Activated T-cell treated with anti-CD3 and anti-CD28 coated beads, Interleukin-2, amount 50 U/mL, for 4 hours (primary cell): ENCODE results near the gene MTG1. TPM values are rescaled to one million over a fixed set of nuclear protein-coding genes. Genes with fewer than 3 reads are reported as not detected.
A peak's percentile ranks its signal among the peaks of the same experiment; 100 is the strongest.
"Not testable (repeated sequence)": the region's sequence is repeated elsewhere in the genome, so short reads cannot be mapped to it uniquely, and the experiment has no call there.

Experiments
- ATAC-seq, 2 donors: fragments of 200-7000 bp; cut with Tn5 transposase; one replicate each; pipeline ENCODE4 v1.10.0; 2021
- DNase-seq: peaks from one replicate; pipeline ENCODE4 v3.0.0-alpha.2; 2020
- H3K27me3 Mint-ChIP-seq: one replicate; pipeline ENCODE4 v1.8.0; 2021; ENCODE audit warnings: low read depth, mixed read lengths
- H3K36me3 Mint-ChIP-seq: one replicate; pipeline ENCODE4 v1.8.0; 2022; ENCODE audit warnings: mixed read lengths; ENCODE audit not compliant: insufficient read depth
- H3K4me1 Mint-ChIP-seq: one replicate; pipeline ENCODE4 v1.8.0; 2021; ENCODE audit warnings: low read depth, mixed read lengths
- H3K4me3 Mint-ChIP-seq: one replicate; pipeline ENCODE4 v1.8.0; 2021; ENCODE audit warnings: mild to moderate bottlenecking, moderate library complexity, mixed read lengths
- H3K9me3 Mint-ChIP-seq: one replicate; pipeline ENCODE4 v1.8.0; 2021; ENCODE audit warnings: mixed read lengths
- total RNA-seq, 3 donors: library from RNA; stranded (reverse); gene quantifications; one replicate each; pipeline ENCODE4 v1.2.1, GENCODE V29; 2021

The MTG1 gene
- total RNA-seq, 3 donors from 2014 or later = 60.3 to 68.1 (median 67.1) TPM

DNA sequence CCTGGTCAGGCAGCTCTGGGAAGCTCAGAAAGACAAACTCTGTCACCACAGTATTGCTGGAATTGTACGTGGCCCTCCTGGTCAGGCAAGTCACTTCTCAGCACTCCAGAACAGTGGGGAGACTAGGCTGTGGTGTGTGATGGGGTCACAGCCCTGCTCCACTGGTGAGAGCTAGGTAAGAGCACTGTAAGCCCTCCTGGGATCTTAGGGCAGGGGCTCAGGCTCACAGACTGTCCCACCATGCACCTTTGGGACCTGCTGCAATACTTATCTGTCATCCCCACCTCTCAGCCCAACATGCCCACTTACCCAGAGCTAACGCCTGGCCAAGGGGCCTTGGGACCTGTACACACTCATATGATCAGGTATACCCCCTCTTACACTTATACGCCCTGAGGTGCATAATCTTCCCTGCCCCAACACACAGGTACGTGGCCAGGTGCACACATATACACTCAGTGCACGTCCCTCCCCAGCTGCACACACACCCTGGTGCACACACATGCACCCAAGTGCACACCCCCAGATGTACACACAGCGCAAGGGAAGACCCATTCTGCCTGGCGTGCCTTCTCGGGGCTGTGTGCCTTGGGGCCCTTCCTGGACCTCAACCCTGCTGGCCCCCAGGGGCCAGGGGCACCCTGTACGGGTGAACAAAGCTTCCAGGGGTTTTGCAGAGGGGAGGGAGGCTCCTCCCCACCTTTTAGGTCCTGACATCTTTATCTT is 38.1 kb downstream of the MTG1 start:
- not testable (repeated sequence) for DNase-seq, ATAC-seq, H3K27me3 Mint-ChIP-seq, H3K4me3 Mint-ChIP-seq, H3K4me1 Mint-ChIP-seq, H3K36me3 Mint-ChIP-seq
- peaks cover 12% of the 10 kb centered on the region for H3K9me3 Mint-ChIP-seq

DNA sequence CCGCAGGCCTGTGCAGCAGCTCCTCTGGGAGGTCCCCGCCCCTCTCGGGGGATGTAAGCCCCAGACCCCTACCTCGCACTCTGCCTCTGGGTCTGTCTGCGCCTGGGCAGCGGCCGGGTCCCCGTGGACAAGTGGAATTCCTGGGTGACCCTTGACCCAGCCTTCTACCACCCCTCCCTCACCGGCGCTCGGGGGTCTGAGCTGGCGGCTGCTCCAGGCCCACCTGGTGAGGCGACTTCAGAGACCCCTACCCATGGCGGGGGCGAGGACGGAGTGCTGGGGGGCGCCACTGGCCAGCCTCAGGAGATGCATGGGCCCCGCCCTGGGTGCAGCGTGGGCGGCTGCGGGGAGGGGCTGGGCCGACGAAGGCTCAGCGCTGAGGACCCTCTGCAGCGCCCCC is 38.8 kb downstream of the MTG1 start:
- ATAC-seq = peak in 1 of 2 donors; percentile 30
- DNase-seq, H3K36me3 Mint-ChIP-seq: not testable (repeated sequence)

DNA sequence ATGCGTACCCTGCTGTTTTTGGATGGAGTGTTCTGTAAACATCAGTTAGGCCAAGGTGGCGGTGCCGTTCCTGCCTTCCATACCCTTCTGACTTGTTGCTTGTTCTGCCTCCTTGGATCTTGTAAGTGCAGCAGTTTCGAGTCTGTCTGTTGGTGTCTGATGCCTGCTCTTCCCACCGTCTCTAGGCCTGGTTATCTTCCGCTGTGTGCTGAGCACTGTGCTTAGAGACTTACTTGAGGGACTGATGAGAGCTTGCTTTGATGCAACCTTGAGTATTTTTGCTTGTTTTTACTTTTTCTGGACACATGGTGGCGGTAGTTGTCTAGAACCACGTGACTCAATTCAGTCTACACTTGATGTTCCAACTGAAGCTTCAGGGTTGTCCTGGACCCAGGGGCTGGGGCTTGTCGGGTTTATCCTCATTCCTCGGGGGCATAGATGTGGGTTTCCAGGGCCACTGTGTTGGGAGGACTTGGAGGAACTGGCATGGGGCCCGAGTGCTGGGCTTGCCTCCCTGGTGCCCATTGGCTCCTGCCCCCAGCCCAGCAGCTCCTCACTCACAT is 44.8 kb downstream of the MTG1 start:
- Mint-ChIP-seq H3K27me3 (peaks cover 12% of the 10 kb centered on the region), H3K9me3 (peaks cover 3% of the 10 kb centered on the region), H3K4me1 (peaks cover 31% of the 10 kb centered on the region), H3K36me3 (peaks cover 1% of the 10 kb centered on the region), H3K4me3 (no peak overlapping the region)
- DNase-seq (no peak), ATAC-seq (peak; percentile 39 to 43)

More for the DNA sequence above, 38.8 kb downstream of the MTG1 start:
- not testable (repeated sequence) for H3K4me3 Mint-ChIP-seq, H3K4me1 Mint-ChIP-seq
- Mint-ChIP-seq H3K27me3 (peaks cover 13% of the 10 kb centered on the region), H3K9me3 (peaks cover 12% of the 10 kb centered on the region)

DNA sequence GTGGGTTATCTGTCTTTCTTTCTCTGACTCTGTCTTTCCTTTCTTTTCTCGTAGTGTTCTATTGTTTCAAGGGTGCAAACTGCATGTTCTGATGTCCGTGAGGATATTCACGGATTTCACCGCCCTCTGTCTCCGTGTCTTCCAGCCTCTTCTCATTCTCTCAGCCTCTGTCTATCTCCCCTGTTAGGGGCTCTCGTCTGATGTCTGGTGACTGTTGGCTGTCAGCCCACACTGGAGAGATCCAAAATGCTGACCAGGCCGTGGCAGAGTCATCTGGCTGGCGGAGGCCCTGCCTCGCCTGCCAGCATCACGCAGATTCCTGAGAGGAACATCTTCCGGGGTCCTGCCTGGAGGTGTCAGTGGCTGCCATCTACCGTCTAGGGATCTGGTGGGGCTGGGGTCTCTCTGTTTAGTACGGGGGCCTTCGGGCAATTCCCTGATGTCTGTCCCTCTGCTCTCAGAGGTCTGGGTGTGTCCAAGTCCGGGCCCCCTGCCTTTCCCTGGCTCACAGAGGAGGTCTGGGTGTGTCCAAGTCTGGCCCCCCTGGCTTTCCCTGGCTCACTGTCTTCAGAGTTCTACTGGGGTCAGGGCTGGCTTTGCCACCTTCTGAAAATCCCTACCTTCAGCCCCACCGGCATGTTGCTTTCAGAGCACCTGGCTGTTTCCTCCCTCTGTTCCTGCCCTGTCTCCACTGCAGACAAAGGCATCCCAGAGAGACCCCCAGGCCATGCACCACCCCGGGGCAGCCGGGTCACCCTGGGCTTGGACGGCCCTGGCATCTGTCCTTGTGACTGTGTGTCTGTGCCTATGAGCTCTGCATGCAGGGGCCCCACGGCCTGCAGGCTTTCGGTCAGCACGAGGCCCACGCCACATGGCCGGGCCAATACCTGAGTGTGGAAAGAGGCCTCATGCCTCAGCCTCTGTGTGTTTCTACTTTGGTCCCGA is 45.8 kb downstream of the MTG1 start:
- H3K4me1 Mint-ChIP-seq = peaks cover 31% of the 10 kb centered on the region
- H3K4me3 Mint-ChIP-seq = no peak overlapping the region
- H3K27me3 Mint-ChIP-seq = peaks cover 8% of the 10 kb centered on the region
- ATAC-seq (no peak), DNase-seq (no peak)
- H3K9me3 Mint-ChIP-seq = peaks cover 3% of the 10 kb centered on the region
- H3K36me3 Mint-ChIP-seq = peaks cover 1% of the 10 kb centered on the region

DNA sequence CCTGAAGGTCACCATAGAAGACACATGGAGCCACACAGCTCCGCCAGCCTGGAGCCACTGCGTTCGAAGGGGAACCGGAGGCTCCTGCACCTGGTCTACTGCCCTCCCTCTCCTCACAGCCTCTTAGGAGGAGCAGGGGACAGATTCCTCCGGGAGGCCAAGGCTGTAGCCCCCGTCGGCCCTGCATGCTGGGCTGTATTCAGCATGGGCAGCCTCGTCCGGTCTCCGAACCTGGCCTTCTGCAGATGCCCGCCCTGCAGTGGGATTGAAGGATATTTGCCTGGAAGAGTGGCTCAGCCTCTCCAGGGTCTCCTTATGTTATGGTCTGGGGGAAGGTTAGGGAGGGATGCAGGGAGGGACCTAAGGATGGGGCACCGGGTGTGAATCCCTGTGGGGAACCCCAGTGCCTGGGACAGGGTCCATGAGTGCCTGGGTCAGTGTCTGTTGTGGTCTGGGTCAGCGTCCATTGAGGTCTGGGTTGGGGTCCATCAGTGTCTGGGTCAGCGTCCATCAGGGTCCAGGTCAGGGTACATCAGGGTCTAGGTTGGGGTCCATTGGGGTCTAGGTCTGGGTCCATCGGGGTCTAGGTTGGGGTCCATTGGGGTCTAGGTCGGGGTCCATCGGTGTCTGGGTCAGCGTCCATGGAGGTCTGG is 46.8 kb downstream of the MTG1 start:
- Mint-ChIP-seq H3K9me3 (peaks cover 3% of the 10 kb centered on the region), H3K4me3 (no peak overlapping the region), H3K27me3 (peaks cover 8% of the 10 kb centered on the region), H3K36me3 (peaks cover 1% of the 10 kb centered on the region), H3K4me1 (peaks cover 31% of the 10 kb centered on the region)
- peak; percentile 4 for DNase-seq
- ATAC-seq = no peak

DNA sequence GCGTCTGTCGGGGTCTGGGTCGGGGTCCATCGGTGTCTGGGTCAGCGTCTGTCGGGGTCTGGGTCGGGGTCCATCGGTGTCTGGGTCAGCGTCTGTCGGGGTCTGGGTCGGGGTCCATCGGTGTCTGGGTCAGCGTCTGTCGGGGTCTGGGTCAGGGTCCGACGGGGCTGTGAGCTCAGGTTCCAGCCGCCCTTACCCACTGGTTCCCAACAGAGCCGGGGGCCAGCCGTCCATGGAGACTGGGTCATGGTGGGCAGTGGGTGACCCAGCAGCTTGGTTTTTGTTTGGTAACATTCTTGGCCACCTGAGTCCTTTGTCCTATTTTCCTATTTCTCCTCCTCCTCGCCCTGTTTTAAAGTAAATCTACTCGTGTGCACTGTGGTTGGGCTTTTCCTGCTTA is 47.4 kb downstream of the MTG1 start:
- DNase-seq, H3K36me3 Mint-ChIP-seq, ATAC-seq, H3K9me3 Mint-ChIP-seq, H3K4me3 Mint-ChIP-seq, H3K27me3 Mint-ChIP-seq: not testable (repeated sequence)
- peaks cover 31% of the 10 kb centered on the region for H3K4me1 Mint-ChIP-seq

DNA sequence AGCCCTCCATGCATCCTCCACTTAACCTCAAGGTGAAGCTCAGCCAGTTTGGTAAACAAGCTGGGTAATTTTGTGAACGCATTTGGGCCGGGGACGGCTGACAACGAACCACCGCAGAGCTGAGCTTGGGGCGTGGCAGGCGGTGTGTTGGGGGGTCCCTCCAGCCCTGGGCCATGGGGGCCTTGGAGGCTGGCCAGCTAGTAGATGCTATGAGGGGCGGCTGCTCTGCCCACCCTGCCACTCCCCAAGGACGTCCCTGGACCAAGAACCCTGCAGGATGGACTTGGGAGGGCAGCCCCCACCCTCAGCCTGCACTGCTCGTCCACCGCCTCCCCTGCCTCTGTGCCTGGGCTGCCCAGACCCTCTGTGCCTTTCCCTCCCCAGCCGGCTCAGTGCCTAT is 47.8 kb downstream of the MTG1 start:
- Mint-ChIP-seq H3K4me3 (no peak overlapping the region), H3K4me1 (peaks cover 31% of the 10 kb centered on the region), H3K9me3 (peaks cover 6% of the 10 kb centered on the region), H3K27me3 (peaks cover 4% of the 10 kb centered on the region), H3K36me3 (peaks cover 3% of the 10 kb centered on the region)
- ATAC-seq = no peak
- DNase-seq = no peak

DNA sequence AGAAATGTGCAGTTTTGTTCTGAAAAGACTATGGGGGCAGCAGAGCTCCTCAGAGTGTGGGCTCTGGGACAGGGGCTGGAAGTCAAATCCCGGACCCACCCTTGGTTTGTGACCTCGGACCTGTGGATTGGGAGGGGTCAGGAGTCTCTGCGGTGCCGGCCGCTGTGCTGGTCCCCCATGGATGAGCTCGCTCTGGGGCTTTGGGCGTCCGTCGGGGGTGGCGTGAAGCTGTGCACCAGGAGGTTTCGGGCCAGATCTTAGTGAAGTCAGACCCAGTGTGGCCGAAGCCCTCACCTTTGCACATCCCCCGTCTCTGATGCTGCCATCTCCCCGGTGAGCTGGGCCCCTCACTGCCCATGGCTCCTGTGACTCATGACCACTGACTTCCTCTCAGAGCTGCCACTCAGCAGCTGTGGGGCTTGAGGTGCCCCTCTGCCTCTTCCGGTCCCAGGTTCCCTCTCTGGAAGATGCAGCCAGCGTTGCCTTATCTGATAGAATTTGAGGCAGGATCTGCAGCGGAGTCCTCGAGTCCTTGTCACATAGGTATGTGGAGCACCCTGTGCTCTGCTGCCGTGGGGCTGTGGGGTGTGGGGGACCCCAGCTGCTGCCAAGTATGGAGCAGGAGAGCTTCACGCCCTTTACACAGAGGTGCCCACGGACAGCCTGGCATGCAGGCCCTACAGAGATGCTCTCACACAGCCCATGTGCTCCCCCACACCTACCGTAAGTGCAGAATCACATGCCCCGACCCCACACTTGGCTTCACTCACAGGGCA is 48.4 kb downstream of the MTG1 start:
- no peak for DNase-seq
- Mint-ChIP-seq H3K4me3 (no peak overlapping the region), H3K27me3 (peaks cover under 1% of the 10 kb centered on the region), H3K36me3 (peaks cover 5% of the 10 kb centered on the region), H3K9me3 (peaks cover 9% of the 10 kb centered on the region), H3K4me1 (peaks cover 31% of the 10 kb centered on the region)
- peak; percentile 57 to 71 for ATAC-seq

DNA sequence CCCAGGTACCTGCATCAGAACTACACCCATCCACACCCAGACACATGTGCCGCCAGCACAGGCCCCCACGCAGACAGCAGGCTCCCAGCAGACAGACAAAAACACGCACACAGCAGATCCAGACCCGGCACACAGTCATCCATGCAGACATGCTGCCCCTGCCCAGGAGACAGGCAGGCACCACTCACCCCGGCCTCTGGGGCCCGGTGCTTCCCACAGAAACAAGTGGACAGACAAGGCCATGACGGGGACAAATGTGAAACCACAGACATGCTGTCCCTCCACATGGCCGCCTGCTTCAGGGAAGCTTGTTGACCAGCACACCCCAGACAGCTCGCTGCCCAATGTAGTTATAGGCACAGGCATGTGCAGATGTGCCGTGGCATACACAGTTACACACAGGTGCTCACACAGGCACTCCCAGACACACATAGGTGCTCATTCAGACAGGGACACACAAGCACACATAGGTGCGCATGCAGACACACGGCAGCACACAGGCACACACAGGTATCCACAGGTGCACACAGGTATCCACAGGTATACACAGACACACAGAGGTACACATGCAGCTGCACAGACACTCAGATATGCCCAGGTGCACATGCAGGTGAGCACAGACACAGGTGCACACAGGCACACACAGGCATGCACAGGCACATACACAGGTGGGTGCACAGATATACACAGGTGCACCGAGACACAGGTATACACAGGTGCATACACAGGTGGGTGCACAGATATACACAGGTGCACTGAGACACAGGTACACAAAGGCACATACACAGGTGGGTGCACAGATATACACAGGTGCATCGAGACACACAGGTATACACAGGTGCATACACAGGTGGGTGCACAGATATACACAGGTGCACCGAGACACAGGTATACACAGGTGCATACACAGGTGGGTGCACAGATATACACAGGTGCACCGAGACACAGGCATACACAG is 49.3 kb downstream of the MTG1 start:
- DNase-seq = no peak
- H3K4me1 Mint-ChIP-seq = peaks cover 27% of the 10 kb centered on the region
- no peak overlapping the region for H3K4me3 Mint-ChIP-seq
- no peak for ATAC-seq
- peaks cover 11% of the 10 kb centered on the region for H3K36me3 Mint-ChIP-seq
- H3K27me3 Mint-ChIP-seq = no peaks in the 10 kb centered on the region
- peaks cover 17% of the 10 kb centered on the region for H3K9me3 Mint-ChIP-seq

DNA sequence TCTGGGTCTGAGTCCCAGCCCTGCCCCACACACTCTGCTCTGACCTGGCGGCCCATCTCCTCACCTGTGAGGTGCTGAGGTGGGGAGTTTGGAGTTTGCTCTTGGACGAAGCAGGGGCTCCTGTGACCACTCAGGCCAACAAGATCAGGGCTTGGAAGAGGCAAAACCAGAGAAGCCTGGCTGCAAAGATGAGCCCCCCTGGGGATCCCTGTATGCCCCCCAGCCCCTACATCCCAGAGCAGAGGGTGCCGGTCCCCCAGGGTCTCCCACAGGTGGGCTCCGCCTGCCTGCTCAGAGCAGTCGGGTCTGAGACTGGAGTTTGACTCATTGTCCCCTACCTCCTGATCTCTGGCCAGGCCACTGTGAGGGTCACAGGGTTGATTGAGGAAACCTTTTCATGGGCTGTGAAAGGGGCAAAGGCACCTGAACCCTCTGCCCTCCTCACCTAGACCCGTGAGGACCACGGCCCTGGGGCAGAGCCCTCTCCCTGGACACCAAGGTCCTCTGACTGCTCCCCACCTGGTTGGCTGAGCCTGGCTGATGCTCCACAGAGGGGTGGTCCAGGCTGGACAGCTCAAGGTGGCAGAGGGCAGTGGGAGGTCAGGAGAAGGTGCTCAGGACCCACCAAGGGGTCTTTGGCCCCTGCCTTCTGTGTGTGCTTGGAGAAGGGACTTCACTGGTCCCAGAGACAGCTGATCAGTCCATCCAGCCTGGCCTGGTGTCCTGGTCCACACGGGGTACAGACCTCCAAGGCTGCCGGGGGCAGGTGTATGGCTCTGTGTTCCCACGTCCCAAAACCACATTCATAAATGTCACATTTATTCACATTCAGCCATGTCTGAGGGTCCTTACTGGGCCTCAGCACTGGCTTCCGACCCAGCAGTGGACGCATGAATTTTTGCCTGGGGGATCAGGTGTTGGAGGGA is 50.6 kb downstream of the MTG1 start:
- ATAC-seq (no peak), DNase-seq (no peak)
- no peak overlapping the region for H3K4me3 Mint-ChIP-seq
- H3K4me1 Mint-ChIP-seq = peaks cover 16% of the 10 kb centered on the region
- peaks cover 13% of the 10 kb centered on the region for H3K36me3 Mint-ChIP-seq
- no peaks in the 10 kb centered on the region for H3K27me3 Mint-ChIP-seq
- H3K9me3 Mint-ChIP-seq = peaks cover 25% of the 10 kb centered on the region

DNA sequence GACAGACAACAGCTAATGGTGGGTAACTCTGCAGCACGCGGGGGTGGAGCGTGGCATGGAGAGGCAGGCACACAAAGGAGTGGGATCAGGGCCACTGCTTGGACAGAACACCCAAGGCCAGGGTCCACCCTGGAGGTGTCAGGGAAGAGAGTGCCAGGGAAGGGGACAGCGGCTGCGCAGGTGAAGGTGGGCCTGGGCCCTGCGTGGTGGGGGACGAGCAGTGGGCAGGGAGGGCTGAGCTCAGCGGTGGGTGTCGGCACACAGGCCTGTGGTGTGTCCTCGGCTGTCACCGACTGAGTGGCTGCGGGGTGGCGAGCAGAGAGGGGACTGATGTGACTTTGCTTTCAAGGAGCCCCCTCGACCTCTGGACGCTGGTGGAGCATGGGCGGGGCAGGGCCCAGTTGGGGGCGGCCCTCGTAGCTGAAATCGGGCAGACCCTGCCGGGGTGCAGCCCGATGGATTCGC is 51.3 kb downstream of the MTG1 start:
- H3K36me3 Mint-ChIP-seq = peaks cover 13% of the 10 kb centered on the region
- ATAC-seq = no peak
- H3K9me3 Mint-ChIP-seq = peaks cover 25% of the 10 kb centered on the region
- no peak for DNase-seq
- no peaks in the 10 kb centered on the region for H3K27me3 Mint-ChIP-seq
- no peak overlapping the region for H3K4me3 Mint-ChIP-seq
- peaks cover 16% of the 10 kb centered on the region for H3K4me1 Mint-ChIP-seq
